Measurements from ENCODE around the gene CNPY1.

The CNPY1 gene

DNA sequence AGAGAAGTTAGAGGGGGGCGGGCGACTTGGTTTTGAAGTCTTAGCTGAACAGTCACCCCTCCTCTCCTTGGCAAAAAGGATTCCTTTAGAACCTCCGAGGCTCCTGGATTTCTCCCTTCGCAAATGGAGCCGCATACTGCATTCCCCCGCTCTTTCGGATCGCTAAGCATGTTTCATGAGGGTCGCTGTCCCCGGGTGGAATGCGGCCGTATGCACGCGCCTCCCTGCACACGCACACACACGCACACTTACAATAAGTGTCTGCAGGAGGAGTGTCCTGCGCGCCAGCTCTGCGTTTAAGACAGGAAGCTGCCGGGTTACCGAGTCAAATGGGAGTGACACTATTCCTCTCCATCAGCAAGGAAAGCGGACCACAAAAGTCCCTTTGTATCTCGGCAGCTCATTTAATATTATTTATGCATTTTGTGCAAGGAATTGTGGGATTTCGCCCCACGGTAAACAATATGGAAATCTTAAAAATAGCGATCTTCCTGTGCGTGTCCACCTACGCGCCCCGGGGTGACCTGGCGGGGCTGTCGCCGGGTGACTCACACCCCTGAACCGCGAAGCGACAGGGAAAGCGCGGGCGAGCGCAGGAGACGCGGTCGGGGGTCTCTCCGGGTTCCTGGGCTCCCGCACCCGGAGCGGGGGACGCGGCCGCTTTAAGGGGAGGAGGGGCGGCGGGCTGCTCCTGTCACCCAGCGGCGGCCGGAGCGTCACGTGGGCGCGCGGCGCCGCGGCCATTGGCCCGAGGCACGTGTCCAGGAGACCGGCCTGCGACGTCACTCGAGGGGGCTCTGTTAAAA, 89.4 kb downstream of the CNPY1 start:
- H3K27ac ChIP-seq (ENCODE audit: low read depth, low read length): no peak overlapping the region
- no peaks in the 10 kb centered on the region for H3K9me3 ChIP-seq (ENCODE audit: control insufficient read depth in 5 of 5, low read length in 5 of 5)
- H3K4me3 ChIP-seq (ENCODE audit: low read depth in 1 of 5, low read length in 5 of 5): peak overlapping the region; percentile 59 to 86 (median 73)
- H3K36me3 ChIP-seq (ENCODE audit: control insufficient read depth in 5 of 5, insufficient read depth in 5 of 5, low read length in 5 of 5): no peaks in the 10 kb centered on the region
- H3K9ac ChIP-seq (ENCODE audit: low read length in 5 of 5): peak overlapping the region in 1 of 5 donors; percentile 56
- peaks cover 1 to 41% (median 35%) of the 10 kb centered on the region in 5 donors for H3K4me1 ChIP-seq (ENCODE audit: control insufficient read depth in 5 of 5, insufficient read depth in 5 of 5, low read length in 5 of 5)
- H3K27me3 ChIP-seq (ENCODE audit: control insufficient read depth in 5 of 5, insufficient read depth in 4 of 5, low read length in 5 of 5): peaks cover 68 to 85% (median 77%) of the 10 kb centered on the region in 5 donors

DNA sequence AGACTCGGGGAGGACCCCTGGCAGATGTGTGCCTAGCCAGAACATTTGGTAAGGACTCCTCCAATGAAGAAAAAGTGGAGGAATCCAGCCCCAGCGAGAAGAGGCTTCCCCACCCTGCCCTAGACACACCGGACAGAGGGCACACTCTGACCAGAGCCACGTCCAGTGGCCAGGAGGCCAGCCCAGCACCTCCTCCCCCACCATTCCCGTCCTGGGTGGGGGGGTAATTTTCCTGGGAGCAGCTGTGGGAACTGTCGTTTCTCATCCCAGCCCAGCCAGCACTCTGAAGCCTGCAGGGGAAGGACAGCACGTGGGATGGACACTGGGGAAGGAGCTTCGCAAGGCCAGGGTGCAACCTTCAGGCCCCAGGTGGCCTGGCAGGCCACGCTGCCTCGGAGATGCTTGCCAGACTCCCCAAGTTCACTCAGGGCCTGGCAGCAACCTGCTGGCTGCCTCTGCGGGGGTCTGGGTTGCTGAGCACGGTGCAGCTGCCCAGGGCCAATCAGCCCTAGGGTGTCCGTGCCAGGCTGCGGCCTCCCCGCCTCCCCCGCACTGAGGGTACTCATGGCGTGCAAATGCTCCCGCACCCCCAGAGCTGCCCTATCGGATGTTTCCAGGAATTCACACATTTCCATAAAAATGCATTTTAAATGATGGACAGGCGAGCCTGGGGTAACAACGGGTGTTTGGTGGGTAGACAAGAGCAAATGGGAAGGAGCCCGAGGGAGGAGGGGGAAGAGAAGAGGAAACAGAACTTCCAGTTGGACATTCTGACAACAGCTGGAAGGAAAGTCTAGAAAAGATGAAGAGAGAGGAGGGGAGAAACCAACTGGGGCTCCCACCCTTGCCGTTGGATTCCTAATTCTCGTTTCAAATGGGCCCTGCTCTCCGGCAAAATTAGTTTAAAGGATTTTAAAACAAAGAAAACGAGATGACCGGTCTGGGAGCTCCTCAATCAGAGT, 90.3 kb downstream of the CNPY1 start:
- Histone ChIP-seq H3K27me3 (ENCODE audit: control insufficient read depth in 5 of 5, insufficient read depth in 4 of 5, low read length in 5 of 5) (peaks cover 70 to 85% (median 77%) of the 10 kb centered on the region in 5 donors), H3K27ac (ENCODE audit: low read depth, low read length) (no peak overlapping the region), H3K4me1 (ENCODE audit: control insufficient read depth in 5 of 5, insufficient read depth in 5 of 5, low read length in 5 of 5) (peaks cover 1 to 41% (median 35%) of the 10 kb centered on the region in 5 donors), H3K9ac (ENCODE audit: low read length in 5 of 5) (no peak overlapping the region), H3K36me3 (ENCODE audit: control insufficient read depth in 5 of 5, insufficient read depth in 5 of 5, low read length in 5 of 5) (no peaks in the 10 kb centered on the region), H3K9me3 (ENCODE audit: control insufficient read depth in 5 of 5, low read length in 5 of 5) (no peaks in the 10 kb centered on the region), H3K4me3 (ENCODE audit: low read depth in 1 of 5, low read length in 5 of 5) (peak overlapping the region; percentile 59 to 86 (median 73))

DNA sequence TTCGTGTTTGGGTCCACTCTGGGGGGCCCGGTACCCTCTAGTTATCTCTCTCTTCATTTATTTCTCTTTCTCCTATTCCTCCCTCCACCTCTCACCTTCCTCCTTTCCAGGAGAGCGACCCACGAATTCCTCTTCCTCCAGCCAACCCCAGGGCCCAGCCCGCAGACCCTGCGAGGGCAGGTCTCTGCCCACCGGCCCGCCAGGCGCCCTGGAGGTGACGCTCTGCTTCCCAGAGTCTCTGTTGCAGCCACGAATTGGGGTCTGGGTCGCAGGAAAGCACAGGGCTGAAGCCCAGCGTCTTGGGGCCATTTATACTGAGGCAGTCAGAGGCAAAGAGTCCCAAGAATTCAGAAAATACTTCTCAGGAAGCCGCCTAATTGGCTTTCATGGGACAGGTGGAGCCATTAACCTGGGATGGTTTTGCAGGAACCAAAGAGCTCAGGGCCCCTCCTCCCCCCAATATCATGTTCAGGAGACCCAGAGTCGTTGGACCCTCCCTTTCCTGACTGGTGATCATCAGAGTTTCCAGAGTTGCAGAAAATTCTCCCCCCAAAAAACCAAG, 91.1 kb downstream of the CNPY1 start:
- H3K27ac ChIP-seq (ENCODE audit: low read depth, low read length): no peak overlapping the region
- H3K9me3 ChIP-seq (ENCODE audit: control insufficient read depth in 5 of 5, low read length in 5 of 5): no peaks in the 10 kb centered on the region
- H3K9ac ChIP-seq (ENCODE audit: low read length in 5 of 5): no peak overlapping the region
- peaks cover 1 to 41% (median 35%) of the 10 kb centered on the region in 5 donors for H3K4me1 ChIP-seq (ENCODE audit: control insufficient read depth in 5 of 5, insufficient read depth in 5 of 5, low read length in 5 of 5)
- H3K4me3 ChIP-seq (ENCODE audit: low read depth in 1 of 5, low read length in 5 of 5): no peak overlapping the region
- no peaks in the 10 kb centered on the region for H3K36me3 ChIP-seq (ENCODE audit: control insufficient read depth in 5 of 5, insufficient read depth in 5 of 5, low read length in 5 of 5)
- peaks cover 70 to 85% (median 78%) of the 10 kb centered on the region in 5 donors for H3K27me3 ChIP-seq (ENCODE audit: control insufficient read depth in 5 of 5, insufficient read depth in 4 of 5, low read length in 5 of 5)

DNA sequence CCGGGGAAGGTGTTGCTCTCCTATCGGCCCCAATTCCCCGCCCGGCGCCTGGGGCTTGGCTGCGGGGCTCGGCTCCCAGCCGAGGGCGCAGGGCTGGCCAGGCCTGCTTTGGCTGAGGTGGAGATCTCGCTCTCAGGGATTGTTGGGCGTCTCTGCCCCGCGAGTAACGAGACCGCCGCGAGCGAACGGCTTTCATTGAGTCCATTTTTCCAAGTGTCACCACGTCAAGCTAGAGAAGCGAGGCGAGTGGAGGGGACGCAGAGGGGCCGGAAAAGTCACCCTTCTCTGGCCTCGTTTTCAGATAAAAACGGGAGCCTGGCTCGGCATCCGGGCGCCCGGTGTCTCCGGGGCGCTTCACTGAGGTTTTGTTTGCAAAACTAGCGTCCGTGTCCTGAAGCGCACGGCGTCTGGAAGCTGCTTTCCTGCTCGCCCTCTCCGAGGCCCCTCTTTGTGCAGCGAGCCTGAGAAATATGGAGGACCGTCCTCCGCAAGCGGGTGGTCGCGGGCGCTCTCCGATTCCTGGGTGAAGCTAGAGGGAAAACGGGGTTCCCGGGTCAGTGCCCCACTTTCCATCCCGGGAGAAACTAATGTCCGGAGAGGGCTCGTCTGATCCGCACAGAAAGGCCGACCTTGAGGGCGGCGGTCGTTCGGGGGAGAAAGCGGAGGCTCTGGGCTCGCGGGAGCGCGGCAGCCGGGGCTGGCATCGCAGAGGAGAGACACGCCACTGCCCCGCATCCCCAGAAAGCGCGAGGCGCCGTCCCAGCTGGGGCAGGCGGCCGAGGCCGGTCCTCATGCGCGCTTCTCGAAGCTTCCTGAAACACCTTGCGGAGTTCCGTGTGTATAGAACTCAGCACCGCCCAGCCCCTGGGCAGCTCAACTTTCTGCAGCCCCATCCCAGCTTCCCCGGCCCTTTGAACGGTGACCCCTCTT, 91.9 kb downstream of the CNPY1 start:
- H3K4me1 ChIP-seq (ENCODE audit: control insufficient read depth in 5 of 5, insufficient read depth in 5 of 5, low read length in 5 of 5): peaks cover 1 to 41% (median 35%) of the 10 kb centered on the region in 5 donors
- H3K4me3 ChIP-seq (ENCODE audit: low read depth in 1 of 5, low read length in 5 of 5): no peak overlapping the region
- H3K9me3 ChIP-seq (ENCODE audit: control insufficient read depth in 5 of 5, low read length in 5 of 5): no peaks in the 10 kb centered on the region
- H3K36me3 ChIP-seq (ENCODE audit: control insufficient read depth in 5 of 5, insufficient read depth in 5 of 5, low read length in 5 of 5): no peaks in the 10 kb centered on the region
- no peak overlapping the region for H3K9ac ChIP-seq (ENCODE audit: low read length in 5 of 5)
- no peak overlapping the region for H3K27ac ChIP-seq (ENCODE audit: low read depth, low read length)
- H3K27me3 ChIP-seq (ENCODE audit: control insufficient read depth in 5 of 5, insufficient read depth in 4 of 5, low read length in 5 of 5): peaks cover 72 to 85% (median 74%) of the 10 kb centered on the region in 5 donors

DNA sequence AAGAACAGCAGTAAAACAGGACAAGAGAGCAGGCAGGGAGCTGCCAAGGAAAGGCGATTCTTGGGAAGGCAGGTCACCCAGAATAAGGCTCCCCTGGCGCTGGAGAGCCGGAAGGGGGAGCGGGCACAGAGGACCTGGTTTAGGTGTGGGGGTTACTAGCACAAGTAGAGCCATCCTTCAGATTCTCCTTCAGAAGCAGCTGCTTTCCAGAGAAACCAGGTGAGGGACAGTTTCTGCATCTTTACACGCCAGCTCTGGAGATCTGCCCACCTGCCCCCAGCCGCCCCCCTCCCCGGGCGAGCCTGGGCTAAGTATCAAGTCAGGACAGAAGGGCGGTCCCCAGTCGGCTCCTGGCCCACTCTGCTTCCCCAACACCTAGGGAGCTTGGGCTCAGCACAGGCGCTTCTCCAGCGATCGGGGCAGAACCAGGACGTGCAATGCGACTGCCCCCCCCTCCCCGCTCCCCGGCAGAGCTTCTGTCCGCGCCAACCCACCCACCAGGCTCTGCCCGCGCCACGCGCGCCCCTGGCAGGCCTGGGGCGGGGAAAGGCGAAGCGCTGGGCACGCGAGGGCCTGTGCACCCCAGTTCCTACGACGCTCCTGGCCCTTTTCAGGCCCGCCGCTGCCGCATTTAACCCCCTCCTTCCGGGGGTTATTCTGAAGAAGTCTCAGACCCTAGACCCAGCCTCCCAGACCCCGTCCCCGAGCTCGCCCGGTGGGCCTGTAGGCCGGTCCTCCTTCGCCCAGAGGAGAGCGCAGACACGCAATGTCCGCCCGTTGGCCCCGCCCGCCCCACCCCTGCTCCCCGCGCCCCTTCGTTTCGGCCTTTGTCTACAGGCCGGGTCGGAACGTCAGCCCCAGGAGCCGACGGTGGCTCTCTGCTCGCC, 92.8 kb downstream of the CNPY1 start:
- Histone ChIP-seq H3K36me3 (ENCODE audit: control insufficient read depth in 5 of 5, insufficient read depth in 5 of 5, low read length in 5 of 5) (no peaks in the 10 kb centered on the region), H3K9ac (ENCODE audit: low read length in 5 of 5) (no peak overlapping the region), H3K4me3 (ENCODE audit: low read depth in 1 of 5, low read length in 5 of 5) (no peak overlapping the region), H3K4me1 (ENCODE audit: control insufficient read depth in 5 of 5, insufficient read depth in 5 of 5, low read length in 5 of 5) (peaks cover 1 to 41% (median 35%) of the 10 kb centered on the region in 5 donors), H3K27ac (ENCODE audit: low read depth, low read length) (no peak overlapping the region), H3K27me3 (ENCODE audit: control insufficient read depth in 5 of 5, insufficient read depth in 4 of 5, low read length in 5 of 5) (peaks cover 71 to 85% (median 75%) of the 10 kb centered on the region in 5 donors), H3K9me3 (ENCODE audit: control insufficient read depth in 5 of 5, low read length in 5 of 5) (no peaks in the 10 kb centered on the region)

DNA sequence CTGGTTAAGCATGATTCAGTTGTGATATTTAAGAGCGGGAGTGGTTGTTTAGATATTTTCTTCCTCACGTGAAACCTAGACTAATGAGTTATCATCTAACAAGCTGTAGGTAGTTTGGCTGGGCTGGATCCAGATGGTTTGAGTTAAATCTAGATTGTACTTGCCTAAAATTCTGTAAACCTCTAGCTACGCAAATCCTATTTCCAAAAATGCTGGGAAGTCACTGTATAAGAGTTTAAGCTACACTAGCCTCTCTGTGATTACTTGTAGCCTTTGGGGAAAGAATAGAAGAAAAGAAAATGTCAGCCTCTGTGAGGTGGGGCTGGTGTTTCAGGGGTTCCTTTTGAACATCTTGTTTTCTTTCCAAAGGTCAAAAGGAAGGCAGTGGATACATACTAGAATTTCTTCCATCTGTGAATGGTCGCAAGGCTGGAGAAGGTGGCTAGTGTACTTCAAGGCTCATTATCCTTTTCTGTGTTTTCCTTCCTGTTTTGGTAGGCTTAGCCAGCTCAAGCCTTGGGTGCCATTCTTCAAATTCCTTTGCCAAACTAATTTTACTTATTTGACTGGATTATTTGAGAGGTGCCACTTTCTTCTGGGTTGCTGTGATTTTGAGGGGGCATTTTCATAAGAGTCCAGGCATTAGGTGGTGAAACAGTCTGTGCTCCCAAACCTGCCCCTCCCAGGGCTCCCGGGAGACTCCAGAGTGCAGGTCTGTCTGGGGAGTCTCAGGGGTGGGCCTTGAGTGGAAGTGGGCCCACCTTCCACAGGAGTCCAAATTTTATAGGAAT, 93.7 kb downstream of the CNPY1 start:
- H3K9ac ChIP-seq (ENCODE audit: low read length in 5 of 5): no peak overlapping the region
- peaks cover 1 to 38% (median 33%) of the 10 kb centered on the region in 5 donors for H3K4me1 ChIP-seq (ENCODE audit: control insufficient read depth in 5 of 5, insufficient read depth in 5 of 5, low read length in 5 of 5)
- peaks cover 77 to 91% (median 84%) of the 10 kb centered on the region in 5 donors for H3K27me3 ChIP-seq (ENCODE audit: control insufficient read depth in 5 of 5, insufficient read depth in 4 of 5, low read length in 5 of 5)
- no peaks in the 10 kb centered on the region for H3K36me3 ChIP-seq (ENCODE audit: control insufficient read depth in 5 of 5, insufficient read depth in 5 of 5, low read length in 5 of 5)
- no peaks in the 10 kb centered on the region for H3K9me3 ChIP-seq (ENCODE audit: control insufficient read depth in 5 of 5, low read length in 5 of 5)
- H3K4me3 ChIP-seq (ENCODE audit: low read depth in 1 of 5, low read length in 5 of 5): no peak overlapping the region
- no peak overlapping the region for H3K27ac ChIP-seq (ENCODE audit: low read depth, low read length)

DNA sequence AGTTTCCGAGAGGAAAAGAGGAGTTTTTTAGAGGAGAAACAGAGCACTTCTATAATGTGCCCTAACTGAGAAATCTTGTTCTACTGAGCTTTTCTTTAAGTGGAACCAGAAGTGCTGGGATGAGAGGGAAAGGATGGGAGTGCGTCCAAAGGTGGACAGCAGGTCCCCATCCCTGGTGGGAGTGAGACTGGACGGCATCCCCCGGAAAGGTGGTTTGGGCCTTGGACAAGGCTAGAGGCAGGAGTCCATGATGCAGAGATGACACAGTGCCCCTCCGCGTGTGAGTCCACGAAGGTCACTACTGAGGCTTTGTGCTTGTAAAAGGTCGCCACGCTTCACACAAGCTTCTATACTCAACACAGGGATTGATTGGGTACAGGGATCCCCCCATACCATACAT, 94.5 kb downstream of the CNPY1 start:
- Histone ChIP-seq H3K9ac (ENCODE audit: low read length in 5 of 5) (no peak overlapping the region), H3K4me1 (ENCODE audit: control insufficient read depth in 5 of 5, insufficient read depth in 5 of 5, low read length in 5 of 5) (peaks cover 1 to 33% (median 28%) of the 10 kb centered on the region in 5 donors), H3K9me3 (ENCODE audit: control insufficient read depth in 5 of 5, low read length in 5 of 5) (no peaks in the 10 kb centered on the region), H3K27me3 (ENCODE audit: control insufficient read depth in 5 of 5, insufficient read depth in 4 of 5, low read length in 5 of 5) (peaks cover 80 to 97% (median 88%) of the 10 kb centered on the region in 5 donors), H3K36me3 (ENCODE audit: control insufficient read depth in 5 of 5, insufficient read depth in 5 of 5, low read length in 5 of 5) (no peaks in the 10 kb centered on the region), H3K4me3 (ENCODE audit: low read depth in 1 of 5, low read length in 5 of 5) (no peak overlapping the region), H3K27ac (ENCODE audit: low read depth, low read length) (no peak overlapping the region)
